HUES64 (cell line): Measurements from ENCODE around the gene HSPA8.

Experiments used
- H3K27ac ChIP-seq: 2 replicates; pipeline ENCODE4 v1.7.0; 2013; ENCODE audit warnings: low read depth, low read length, inconsistent platforms
- H3K27me3 ChIP-seq: 2 replicates; pipeline ENCODE4 v1.6.1; 2013; ENCODE audit warnings: mild to moderate bottlenecking, low read length; ENCODE audit not compliant: insufficient read depth
- H3K36me3 ChIP-seq: 2 replicates; pipeline ENCODE4 v1.6.1; 2013; ENCODE audit warnings: mild to moderate bottlenecking, low read length; ENCODE audit not compliant: insufficient read depth
- H3K4me1 ChIP-seq: 2 replicates; pipeline ENCODE4 v1.6.1; 2013; ENCODE audit warnings: mild to moderate bottlenecking, low read length, moderate library complexity; ENCODE audit not compliant: insufficient read depth
- H3K4me3 ChIP-seq: 2 replicates; pipeline ENCODE4 v1.5.1; 2013; ENCODE audit warnings: mild to moderate bottlenecking, low read length, moderate library complexity
- H3K9ac ChIP-seq: 2 replicates; pipeline ENCODE4 v1.6.1; 2013; ENCODE audit warnings: mild to moderate bottlenecking, low read depth, low read length
- H3K9me3 ChIP-seq: 2 replicates; pipeline ENCODE4 v1.6.1; 2013; ENCODE audit warnings: low read depth, low read length; ENCODE audit not compliant: insufficient read depth
- WGBS: fragments of 150-250, 120-280 bp; methylation state at CpG from one replicate; pipeline ENCODE4 v1.1.7; 2013; ENCODE audit warnings: missing lambda C conversion rate; 5-methylcytosine and 5-hydroxymethylcytosine counted together

HSPA8 gene

GRCh38 chr11:123056835-123057491 is 5.0 kb downstream of the HSPA8 start:
- no peaks in the 10 kb centered on the region for H3K9me3 ChIP-seq
- no peaks in the 10 kb centered on the region for H3K27me3 ChIP-seq
- no peak overlapping the region for H3K9ac ChIP-seq
- H3K4me1 ChIP-seq = no peaks in the 10 kb centered on the region
- 88% methylated on average over 3 of the region's 3 CpGs for WGBS
- H3K27ac ChIP-seq = no peak overlapping the region
- H3K4me3 ChIP-seq = no peak overlapping the region
- peaks cover 69% of the 10 kb centered on the region for H3K36me3 ChIP-seq

GRCh38 chr11:123055191-123055901 is 6.6 kb downstream of the HSPA8 start:
- Histone ChIP-seq H3K27me3 (no peaks in the 10 kb centered on the region), H3K4me3 (no peak overlapping the region), H3K9ac (no peak overlapping the region), H3K36me3 (peaks cover 58% of the 10 kb centered on the region), H3K9me3 (no peaks in the 10 kb centered on the region), H3K27ac (no peak overlapping the region), H3K4me1 (no peaks in the 10 kb centered on the region)
- 72% methylated on average over 5 of the region's 6 CpGs for WGBS

DNA sequence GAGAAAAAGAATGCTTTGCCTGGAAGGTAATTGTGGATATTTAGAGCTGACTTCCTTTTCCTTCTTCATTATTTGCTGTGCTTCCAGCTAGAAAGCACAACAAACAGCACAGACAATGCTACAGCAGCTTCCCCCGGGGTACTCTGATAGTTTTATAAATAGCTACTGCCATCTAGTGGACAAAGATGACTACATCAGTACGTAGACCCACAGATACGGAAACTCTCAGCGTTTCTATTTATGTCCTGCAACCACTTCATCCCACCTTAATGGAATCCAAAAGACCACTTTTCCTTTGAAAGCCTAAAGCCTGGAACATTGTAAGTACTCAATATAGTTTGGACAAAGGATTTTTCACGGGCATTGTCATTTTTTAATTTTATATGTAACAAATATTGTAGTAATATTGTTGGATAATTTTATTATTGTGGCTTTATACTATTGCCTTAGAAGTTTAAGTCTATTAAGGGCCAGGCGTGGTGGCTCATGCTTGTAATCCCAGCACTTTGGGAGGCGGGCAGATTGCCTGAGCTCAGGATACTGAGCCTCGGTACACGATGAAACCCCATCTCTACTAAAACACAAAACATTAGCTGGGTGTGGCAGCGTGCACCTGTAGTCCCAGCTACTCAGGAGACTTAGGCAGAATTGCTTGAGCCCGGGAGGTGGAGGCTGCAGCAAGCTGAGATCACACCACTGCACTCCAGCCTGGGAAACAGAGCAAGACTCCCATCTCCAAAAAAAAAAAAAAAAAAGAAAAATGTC is 7.5 kb downstream of the HSPA8 start:
- Histone ChIP-seq H3K27ac (no peak overlapping the region), H3K9ac (no peak overlapping the region), H3K4me1 (no peaks in the 10 kb centered on the region), H3K4me3 (no peak overlapping the region), H3K27me3 (no peaks in the 10 kb centered on the region), H3K36me3 (peaks cover 50% of the 10 kb centered on the region), H3K9me3 (no peaks in the 10 kb centered on the region)
- WGBS = 43% methylated on average over 10 of the region's 11 CpGs

- WGBS = 78% methylated on average over 4 of the region's 5 CpGs
- no peaks in the 10 kb centered on the region for H3K9me3 ChIP-seq
- no peak overlapping the region for H3K27ac ChIP-seq
- no peaks in the 10 kb centered on the region for H3K27me3 ChIP-seq
- peaks cover 36% of the 10 kb centered on the region for H3K36me3 ChIP-seq
- H3K4me1 ChIP-seq = no peaks in the 10 kb centered on the region
- H3K4me3 ChIP-seq = no peak overlapping the region
- no peak overlapping the region for H3K9ac ChIP-seq
Observed at GRCh38 chr11:123052901-123053721, 8.8 kb downstream of the HSPA8 start.

GRCh38 chr11:123051634-123052033 is 10.3 kb downstream of the HSPA8 start:
- 92% methylated on average over 2 of the region's 4 CpGs for WGBS
- Histone ChIP-seq H3K9ac (no peak overlapping the region), H3K27ac (no peak overlapping the region), H3K4me1 (no peaks in the 10 kb centered on the region), H3K27me3 (no peaks in the 10 kb centered on the region), H3K9me3 (no peaks in the 10 kb centered on the region), H3K36me3 (peaks cover 21% of the 10 kb centered on the region), H3K4me3 (no peak overlapping the region)

DNA sequence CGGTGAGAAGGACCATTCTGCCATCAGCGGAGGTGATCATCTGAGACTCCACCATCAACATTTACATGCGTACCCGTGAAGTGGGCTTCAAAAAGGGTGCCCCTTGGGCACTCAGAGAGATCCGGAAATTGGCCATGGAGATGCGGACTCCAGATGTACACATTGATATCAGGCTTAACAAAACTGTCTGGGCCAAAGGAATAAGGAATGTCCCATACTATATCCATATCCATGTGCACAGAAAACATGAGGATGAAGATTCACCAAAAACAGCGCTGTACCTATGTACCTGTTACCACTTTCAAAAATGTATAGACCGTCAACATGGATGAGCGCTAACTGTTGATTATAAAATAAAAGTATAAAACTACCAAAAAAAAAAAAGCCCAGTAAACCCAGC is 10.8 kb downstream of the HSPA8 start:
- no peak overlapping the region for H3K9ac ChIP-seq
- peaks cover 16% of the 10 kb centered on the region for H3K36me3 ChIP-seq
- H3K4me3 ChIP-seq = no peak overlapping the region
- H3K27me3 ChIP-seq = no peaks in the 10 kb centered on the region
- H3K27ac ChIP-seq = no peak overlapping the region
- 97% methylated on average over 8 of the region's 9 CpGs for WGBS
- H3K9me3 ChIP-seq = no peaks in the 10 kb centered on the region
- no peaks in the 10 kb centered on the region for H3K4me1 ChIP-seq

- 98% methylated on average over 3 of the region's 3 CpGs for whole genome bisulfite sequencing
- no peak overlapping the region for H3K27ac ChIP-seq
- no peak overlapping the region for H3K4me3 ChIP-seq
- no peak overlapping the region for H3K9ac ChIP-seq
- no peaks in the 10 kb centered on the region for H3K36me3 ChIP-seq
- H3K27me3 ChIP-seq = no peaks in the 10 kb centered on the region
- no peaks in the 10 kb centered on the region for H3K4me1 ChIP-seq
- no peaks in the 10 kb centered on the region for H3K9me3 ChIP-seq
Observed at GRCh38 chr11:123047947-123048293, 14.0 kb downstream of the HSPA8 start.

GRCh38 chr11:123047266-123047946 is 14.5 kb downstream of the HSPA8 start:
- H3K27ac ChIP-seq = no peak overlapping the region
- H3K4me3 ChIP-seq = no peak overlapping the region
- no peaks in the 10 kb centered on the region for H3K27me3 ChIP-seq
- H3K36me3 ChIP-seq = no peaks in the 10 kb centered on the region
- H3K9ac ChIP-seq = no peak overlapping the region
- no peaks in the 10 kb centered on the region for H3K9me3 ChIP-seq
- no peaks in the 10 kb centered on the region for H3K4me1 ChIP-seq
- 89% methylated on average over 18 of the region's 18 CpGs for WGBS

- Histone ChIP-seq H3K4me3 (no peak overlapping the region), H3K27ac (no peak overlapping the region), H3K4me1 (no peaks in the 10 kb centered on the region), H3K27me3 (no peaks in the 10 kb centered on the region), H3K36me3 (no peaks in the 10 kb centered on the region), H3K9ac (no peak overlapping the region), H3K9me3 (no peaks in the 10 kb centered on the region)
- WGBS = 93% methylated on average over 5 of the region's 5 CpGs
Observed at GRCh38 chr11:123046473-123047259, 15.3 kb downstream of the HSPA8 start.

GRCh38 chr11:123045101-123045500 is 16.8 kb downstream of the HSPA8 start:
- H3K9me3 ChIP-seq = no peaks in the 10 kb centered on the region
- H3K27me3 ChIP-seq = no peaks in the 10 kb centered on the region
- no peak overlapping the region for H3K9ac ChIP-seq
- no peaks in the 10 kb centered on the region for H3K4me1 ChIP-seq
- H3K36me3 ChIP-seq = no peaks in the 10 kb centered on the region
- WGBS = 100% methylated on average over 1 of the region's 1 CpG
- no peak overlapping the region for H3K27ac ChIP-seq
- H3K4me3 ChIP-seq = no peak overlapping the region
